Sigmoid colon (tissue), 7 donors: Measurements from ENCODE around the gene ANO1. TPM values are rescaled to one million over a fixed set of nuclear protein-coding genes. Genes with fewer than 3 reads are reported as not detected.

Source experiments
- DNase-seq: peaks from one replicate; pipeline ENCODE4 v3.0.0-alpha.2; 2019
- H3K27ac ChIP-seq, 4 donors: fragments of 200-600 bp; sonication (generic); one replicate each; pipeline ENCODE4 v1.5.1; 2016 to 2019; ENCODE audit warnings: mild to moderate bottlenecking in 1 of 4
- H3K27me3 ChIP-seq, 3 donors: fragments of 200-600 bp; sonication (generic); one replicate each; pipeline ENCODE4 v1.5.1; 2019; ENCODE audit warnings: mild to moderate bottlenecking in 1 of 3
- H3K36me3 ChIP-seq, 4 donors: fragments of 200-600 bp; sonication (generic); one replicate each; pipeline ENCODE4 v1.5.1; 2016 to 2019
- H3K4me1 ChIP-seq, 4 donors: fragments of 200-600 bp; sonication (generic); one replicate each; pipeline ENCODE4 v1.5.1; 2017 to 2019
- H3K4me3 ChIP-seq, 4 donors: fragments of 200-600 bp; sonication (generic); one replicate each; pipeline ENCODE4 v1.5.1; 2017 to 2019; ENCODE audit warnings: mild to moderate bottlenecking in 2 of 4, moderate library complexity in 1 of 4
- H3K9me3 ChIP-seq, 4 donors: fragments of 200-600 bp in 3 of 4; sonication (generic) in 3 of 4; one replicate each; pipeline versions ENCODE4 v1.5.1 to v1.6.1; 2013 to 2019
- EP300 ChIP-seq, 4 donors: sonication (generic); formaldehyde crosslinking; IDR thresholded peaks; one replicate each; pipeline ENCODE4 v1.6.1; 2017; ENCODE audit warnings: antibody characterized with exemption in 4 of 4
- POLR2A ChIP-seq, 2 donors: fragments of 450-650 bp; IDR thresholded peaks; one replicate each; pipeline ENCODE4 v1.6.1; 2016; ENCODE audit warnings: antibody characterized with exemption in 2 of 2, mild to moderate bottlenecking in 2 of 2, moderate library complexity in 2 of 2
- POLR2AphosphoS5 ChIP-seq, 4 donors: sonication (generic); formaldehyde crosslinking; IDR thresholded peaks; one replicate each; pipeline ENCODE4 v1.6.1; 2017; ENCODE audit warnings: antibody characterized with exemption in 4 of 4
- WGBS, 2 donors: extraction: QIAGEN DNeasy Blood & Tissue Kit; methylation state at CpG; one replicate each; pipeline ENCODE4 v1.1.7; 2013; 5-methylcytosine and 5-hydroxymethylcytosine counted together
- intact Hi-C: fragments of 100-400 bp; cut with DNase I; formaldehyde crosslinking; loops from one replicate; pipeline ENCODE4 v1.15.1; 2023
- polyA plus RNA-seq, 3 donors: library from polyadenylated mRNA; stranded (reverse); fragments of 200-250 nt; gene quantifications; one replicate each; pipeline ENCODE4 v1.2.3, GENCODE V29; 2013
- total RNA-seq, 4 donors: library from RNA; depleted of rRNA; stranded (reverse); fragments of >200 nt; gene quantifications; one replicate each; pipeline ENCODE4 v1.1.0, GENCODE V29; 2016
- TF ChIP-seq, protein P1 (sequence below), 4 experiments: fragments of 450-650 bp in 3 of 4; fragments of 200-600 bp in 1 of 4; IDR thresholded peaks; one replicate each; pipeline ENCODE4 v1.5.1; 2016 to 2019; ENCODE audit warnings: antibody characterized with exemption in 4 of 4, mild to moderate bottlenecking in 3 of 4, moderate library complexity in 2 of 4
- donor health status: healthy with polysubstance abuse.
- donor health status: Bipolar disorder and iron deficiency.
- donor health status: healthy.

The ANO1 gene
- total and polyA plus RNA-seq, 7 donors: 0.60 to 33.9 (median 17.4) TPM

DNA sequence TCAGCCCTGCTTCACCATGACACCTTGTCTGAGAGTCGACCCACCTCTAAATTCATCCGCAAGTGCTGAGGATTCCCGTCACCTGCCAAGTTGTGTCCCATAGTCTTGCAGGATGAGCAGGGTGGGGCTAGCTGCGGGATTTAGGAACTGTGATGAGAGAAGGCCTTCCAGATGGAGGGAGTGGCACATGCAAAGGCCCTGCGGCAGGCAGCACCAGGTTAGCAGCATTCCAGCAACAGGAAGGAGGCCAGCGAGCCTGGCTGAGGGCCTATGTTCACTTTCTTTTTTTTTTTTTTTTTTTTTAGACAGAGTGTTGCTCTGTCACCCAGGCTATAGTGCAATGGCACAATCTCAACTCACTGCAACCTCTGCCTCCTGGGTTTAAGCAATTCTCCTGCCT lies 31.8 kb downstream of the ANO1 start:
- no peaks in the 10 kb centered on the region for H3K9me3 ChIP-seq
- no peak overlapping the region for H3K4me3 ChIP-seq
- no peak overlapping the region for H3K27ac ChIP-seq
- DNase-seq: no peak
- intact Hi-C loops: no loop called here
- peaks cover 0 to 2% (median 0%) of the 10 kb centered on the region in 3 donors for H3K27me3 ChIP-seq
- 89 to 93% methylated on average over 6 of the region's 6 CpGs for WGBS, 2 donors
- no peaks in the 10 kb centered on the region for H3K36me3 ChIP-seq
- TF ChIP-seq, protein P1, sequence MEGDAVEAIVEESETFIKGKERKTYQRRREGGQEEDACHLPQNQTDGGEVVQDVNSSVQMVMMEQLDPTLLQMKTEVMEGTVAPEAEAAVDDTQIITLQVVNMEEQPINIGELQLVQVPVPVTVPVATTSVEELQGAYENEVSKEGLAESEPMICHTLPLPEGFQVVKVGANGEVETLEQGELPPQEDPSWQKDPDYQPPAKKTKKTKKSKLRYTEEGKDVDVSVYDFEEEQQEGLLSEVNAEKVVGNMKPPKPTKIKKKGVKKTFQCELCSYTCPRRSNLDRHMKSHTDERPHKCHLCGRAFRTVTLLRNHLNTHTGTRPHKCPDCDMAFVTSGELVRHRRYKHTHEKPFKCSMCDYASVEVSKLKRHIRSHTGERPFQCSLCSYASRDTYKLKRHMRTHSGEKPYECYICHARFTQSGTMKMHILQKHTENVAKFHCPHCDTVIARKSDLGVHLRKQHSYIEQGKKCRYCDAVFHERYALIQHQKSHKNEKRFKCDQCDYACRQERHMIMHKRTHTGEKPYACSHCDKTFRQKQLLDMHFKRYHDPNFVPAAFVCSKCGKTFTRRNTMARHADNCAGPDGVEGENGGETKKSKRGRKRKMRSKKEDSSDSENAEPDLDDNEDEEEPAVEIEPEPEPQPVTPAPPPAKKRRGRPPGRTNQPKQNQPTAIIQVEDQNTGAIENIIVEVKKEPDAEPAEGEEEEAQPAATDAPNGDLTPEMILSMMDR (IDR thresholded peaks at IDR 0.05): no peak
- TF ChIP-seq POLR2AphosphoS5 (IDR thresholded peaks at IDR 0.05): no peak
- no peak for TF ChIP-seq EP300 (IDR thresholded peaks at IDR 0.05)
- no peak for TF ChIP-seq POLR2A (IDR thresholded peaks at IDR 0.05)
- peaks cover 0 to 51% (median 42%) of the 10 kb centered on the region in 4 donors for H3K4me1 ChIP-seq

DNA sequence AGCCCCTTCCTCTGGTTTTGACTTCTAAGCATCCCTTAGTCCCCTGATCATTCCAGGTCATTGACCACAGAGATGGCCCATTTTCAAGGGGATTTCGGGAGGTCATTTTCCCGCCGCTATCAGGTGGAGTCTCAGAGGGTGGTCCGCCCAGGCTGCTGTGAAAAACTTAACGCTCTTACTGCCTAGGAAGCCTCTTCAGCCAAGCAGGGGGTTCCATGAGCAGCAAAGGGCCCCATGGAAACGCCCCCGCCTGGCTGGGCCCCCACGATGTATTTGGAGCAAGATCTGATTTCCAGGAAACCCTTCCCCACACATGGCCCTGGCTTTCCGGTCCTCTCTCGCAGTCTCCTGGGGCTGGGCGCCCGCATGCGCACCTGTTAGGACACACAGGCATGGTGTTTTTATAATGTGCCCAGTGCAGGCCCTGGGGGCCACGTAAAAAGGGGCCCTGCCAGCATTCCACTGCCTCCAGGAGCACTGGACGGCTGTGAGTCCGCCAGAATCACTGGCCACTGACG lies 32.5 kb downstream of the ANO1 start:
- H3K36me3 ChIP-seq: no peaks in the 10 kb centered on the region
- WGBS, 2 donors: 82 to 88% methylated on average over 17 of the region's 17 CpGs
- H3K27me3 ChIP-seq: peaks cover 0 to 2% (median 0%) of the 10 kb centered on the region in 3 donors
- TF ChIP-seq EP300 (IDR thresholded peaks at IDR 0.05) (no peak), POLR2AphosphoS5 (IDR thresholded peaks at IDR 0.05) (no peak), POLR2A (IDR thresholded peaks at IDR 0.05) (no peak)
- TF ChIP-seq, protein P1 (IDR thresholded peaks at IDR 0.05): no peak
- intact Hi-C loops: no loop called here
- H3K9me3 ChIP-seq: no peaks in the 10 kb centered on the region
- H3K27ac ChIP-seq: peak overlapping the region; percentile 29 to 32 (median 30)
- no peak overlapping the region for H3K4me3 ChIP-seq
- no peak for DNase-seq
- H3K4me1 ChIP-seq: peaks cover 0 to 44% (median 37%) of the 10 kb centered on the region in 4 donors

- H3K9me3 ChIP-seq: no peaks in the 10 kb centered on the region
- DNase-seq: no peak
- 39 to 43% methylated on average over 29 of the region's 29 CpGs for WGBS, 2 donors
- H3K36me3 ChIP-seq: no peaks in the 10 kb centered on the region
- intact Hi-C loops: no loop called here
- H3K4me1 ChIP-seq: peaks cover 0 to 36% (median 29%) of the 10 kb centered on the region in 4 donors
- H3K27me3 ChIP-seq: peaks cover 0 to 2% (median 0%) of the 10 kb centered on the region in 3 donors
- peak overlapping the region; percentile 29 to 49 (median 30) for H3K27ac ChIP-seq
- H3K4me3 ChIP-seq: no peak overlapping the region
- no peak for TF ChIP-seq EP300 (IDR thresholded peaks at IDR 0.05)
- TF ChIP-seq, protein P1 (IDR thresholded peaks at IDR 0.05): no peak
- no peak for TF ChIP-seq POLR2A (IDR thresholded peaks at IDR 0.05)
- TF ChIP-seq POLR2AphosphoS5 (IDR thresholded peaks at IDR 0.05): no peak
Observed at GRCh38 chr11:70111269-70112016, 33.3 kb downstream of the ANO1 start.

GRCh38 chr11:70112017-70112434 lies 33.9 kb downstream of the ANO1 start:
- H3K4me3 ChIP-seq: no peak overlapping the region
- DNase-seq: no peak
- no peak for TF ChIP-seq EP300 (IDR thresholded peaks at IDR 0.05)
- TF ChIP-seq, protein P1 (IDR thresholded peaks at IDR 0.05): no peak
- TF ChIP-seq POLR2A (IDR thresholded peaks at IDR 0.05): no peak
- TF ChIP-seq POLR2AphosphoS5 (IDR thresholded peaks at IDR 0.05): no peak
- intact Hi-C loops: no loop called here
- WGBS, 2 donors: 41 to 46% methylated on average over 5 of the region's 5 CpGs
- H3K4me1 ChIP-seq: peaks cover 0 to 30% (median 23%) of the 10 kb centered on the region in 4 donors
- H3K9me3 ChIP-seq: no peaks in the 10 kb centered on the region
- H3K27me3 ChIP-seq: peaks cover 0 to 2% (median 0%) of the 10 kb centered on the region in 3 donors
- peak overlapping the region in 2 of 4 donors; percentile 7 to 42 for H3K27ac ChIP-seq
- no peaks in the 10 kb centered on the region for H3K36me3 ChIP-seq
